ENCODE data around the gene FRMD5. TPM values are rescaled to one million over a fixed set of nuclear protein-coding genes. Genes with fewer than 3 reads are reported as not detected.

The FRMD5 gene
- total RNA-seq, 1 donor from 2014 or later, result 0.54 TPM

DNA sequence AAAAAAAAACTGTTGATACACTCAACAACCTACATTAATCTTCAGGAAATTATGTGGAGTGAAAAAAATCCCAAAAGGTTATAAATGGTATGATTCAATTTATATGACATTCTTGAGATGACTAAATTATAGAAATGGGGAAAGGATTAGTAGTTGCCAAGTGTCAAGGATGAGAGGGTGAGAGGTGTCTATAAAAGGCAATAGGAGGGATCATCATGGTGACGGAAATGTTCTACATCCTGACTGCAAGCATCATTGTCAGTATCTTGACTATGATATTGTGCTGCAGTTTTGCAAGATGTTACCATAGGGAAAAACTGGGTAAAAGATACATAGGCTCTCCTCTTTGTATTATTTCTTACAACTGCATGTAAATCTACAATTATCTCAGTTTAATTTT, 125.6 kb downstream of the FRMD5 start:
- Mint-ChIP-seq H3K27me3 (ENCODE audit: unreplicated experiment) (peaks cover 2% of the 10 kb centered on the region), H3K4me3 (ENCODE audit: unreplicated experiment) (no peak overlapping the region), H3K27ac (ENCODE audit: unreplicated experiment) (no peak overlapping the region), H3K36me3 (ENCODE audit: low read depth, unreplicated experiment) (no peaks in the 10 kb centered on the region), H3K9me3 (ENCODE audit: unreplicated experiment) (no peaks in the 10 kb centered on the region), H3K4me1 (ENCODE audit: unreplicated experiment) (no peaks in the 10 kb centered on the region)
- TF ChIP-seq, protein P1, sequence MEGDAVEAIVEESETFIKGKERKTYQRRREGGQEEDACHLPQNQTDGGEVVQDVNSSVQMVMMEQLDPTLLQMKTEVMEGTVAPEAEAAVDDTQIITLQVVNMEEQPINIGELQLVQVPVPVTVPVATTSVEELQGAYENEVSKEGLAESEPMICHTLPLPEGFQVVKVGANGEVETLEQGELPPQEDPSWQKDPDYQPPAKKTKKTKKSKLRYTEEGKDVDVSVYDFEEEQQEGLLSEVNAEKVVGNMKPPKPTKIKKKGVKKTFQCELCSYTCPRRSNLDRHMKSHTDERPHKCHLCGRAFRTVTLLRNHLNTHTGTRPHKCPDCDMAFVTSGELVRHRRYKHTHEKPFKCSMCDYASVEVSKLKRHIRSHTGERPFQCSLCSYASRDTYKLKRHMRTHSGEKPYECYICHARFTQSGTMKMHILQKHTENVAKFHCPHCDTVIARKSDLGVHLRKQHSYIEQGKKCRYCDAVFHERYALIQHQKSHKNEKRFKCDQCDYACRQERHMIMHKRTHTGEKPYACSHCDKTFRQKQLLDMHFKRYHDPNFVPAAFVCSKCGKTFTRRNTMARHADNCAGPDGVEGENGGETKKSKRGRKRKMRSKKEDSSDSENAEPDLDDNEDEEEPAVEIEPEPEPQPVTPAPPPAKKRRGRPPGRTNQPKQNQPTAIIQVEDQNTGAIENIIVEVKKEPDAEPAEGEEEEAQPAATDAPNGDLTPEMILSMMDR (IDR thresholded peaks at IDR 0.05; ENCODE audit: unreplicated experiment), result no peak
- no peak for DNase-seq (ENCODE audit: low spot score)

DNA sequence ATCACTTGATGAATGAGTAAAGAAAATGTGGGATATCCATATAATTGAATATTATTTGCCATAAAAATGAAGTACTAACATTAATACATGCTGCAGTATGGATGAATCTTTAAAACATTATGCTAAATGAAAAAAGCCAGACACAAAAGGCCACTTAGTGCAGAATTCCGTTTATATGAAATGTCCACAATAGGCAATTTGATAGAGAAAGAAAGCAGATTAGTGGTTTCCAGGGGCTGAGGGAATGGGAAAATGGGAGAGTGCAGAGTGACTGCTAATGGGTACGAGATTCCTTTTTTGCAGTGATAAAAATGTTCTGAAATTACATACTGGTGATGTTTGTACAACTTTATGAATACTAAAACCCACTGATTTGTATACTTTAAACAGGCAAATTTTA, 126.7 kb downstream of the FRMD5 start:
- no peak overlapping the region for H3K27ac Mint-ChIP-seq (ENCODE audit: unreplicated experiment)

DNA sequence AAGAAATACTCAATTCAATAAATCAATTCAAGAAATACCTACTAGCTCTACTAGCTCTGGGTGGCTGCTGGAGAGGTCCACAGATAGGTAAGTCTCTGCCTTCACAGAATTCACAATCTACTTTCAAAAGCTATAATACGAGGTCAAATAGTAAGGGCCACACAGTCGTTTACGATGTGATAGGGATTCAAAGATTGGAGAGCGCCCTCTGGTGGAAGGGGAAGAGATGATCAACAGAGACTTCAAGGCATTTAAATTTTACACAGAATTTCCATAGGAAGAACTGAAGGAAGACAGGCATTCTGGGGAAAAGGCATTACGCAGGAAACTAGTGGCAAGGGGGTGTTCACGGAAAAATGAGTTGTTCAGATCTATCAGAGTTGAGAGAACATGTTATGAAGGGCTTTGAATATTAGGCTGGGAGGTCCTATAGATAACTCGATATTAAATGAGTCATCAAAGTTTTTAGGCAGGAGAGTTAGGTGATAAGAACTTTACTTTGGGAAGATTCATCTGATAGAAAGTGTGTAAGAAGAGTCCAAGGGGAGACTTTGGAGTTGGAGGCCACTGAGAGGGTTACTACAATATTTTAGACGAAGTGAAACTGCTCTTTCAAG, 128.8 kb downstream of the FRMD5 start:
- Mint-ChIP-seq H3K27ac (ENCODE audit: unreplicated experiment) (no peak overlapping the region), H3K36me3 (ENCODE audit: low read depth, unreplicated experiment) (no peaks in the 10 kb centered on the region), H3K27me3 (ENCODE audit: unreplicated experiment) (peaks cover 2% of the 10 kb centered on the region), H3K9me3 (ENCODE audit: unreplicated experiment) (no peaks in the 10 kb centered on the region), H3K4me1 (ENCODE audit: unreplicated experiment) (no peaks in the 10 kb centered on the region), H3K4me3 (ENCODE audit: unreplicated experiment) (no peak overlapping the region)
- TF ChIP-seq, protein P1 (IDR thresholded peaks at IDR 0.05; ENCODE audit: unreplicated experiment), result peak; percentile 95
- DNase-seq (ENCODE audit: low spot score), result peak; percentile 68

More for the DNA sequence above, 126.7 kb downstream of the FRMD5 start:
- Mint-ChIP-seq H3K4me3 (ENCODE audit: unreplicated experiment) (no peak overlapping the region), H3K4me1 (ENCODE audit: unreplicated experiment) (no peaks in the 10 kb centered on the region), H3K27me3 (ENCODE audit: unreplicated experiment) (peaks cover 2% of the 10 kb centered on the region), H3K9me3 (ENCODE audit: unreplicated experiment) (no peaks in the 10 kb centered on the region), H3K36me3 (ENCODE audit: low read depth, unreplicated experiment) (no peaks in the 10 kb centered on the region)
- TF ChIP-seq, protein P1 (IDR thresholded peaks at IDR 0.05; ENCODE audit: unreplicated experiment), result no peak
- DNase-seq (ENCODE audit: low spot score), result no peak

DNA sequence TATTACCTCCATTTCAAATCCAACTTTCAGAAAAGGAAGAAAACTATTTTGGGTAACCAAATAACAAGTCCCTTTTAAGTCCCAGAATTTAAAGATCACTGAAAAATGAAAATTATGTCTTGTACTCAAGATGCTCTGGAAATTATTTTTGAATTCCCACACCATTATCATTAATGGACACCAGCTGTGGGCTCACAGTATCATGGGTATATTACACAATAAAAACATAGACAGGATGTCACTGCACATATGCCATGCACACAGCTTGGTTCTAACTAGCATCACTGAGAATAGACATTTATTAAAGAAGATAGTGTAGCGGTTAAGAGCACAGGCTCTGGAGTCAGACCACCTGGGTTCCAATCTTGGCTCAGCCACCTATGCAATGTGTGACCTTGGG, 130.4 kb downstream of the FRMD5 start:
- TF ChIP-seq, protein P1 (IDR thresholded peaks at IDR 0.05; ENCODE audit: unreplicated experiment), result no peak
- DNase-seq (ENCODE audit: low spot score), result no peak
- H3K27me3 Mint-ChIP-seq (ENCODE audit: unreplicated experiment), result peaks cover 2% of the 10 kb centered on the region
- H3K9me3 Mint-ChIP-seq (ENCODE audit: unreplicated experiment), result no peaks in the 10 kb centered on the region
- H3K36me3 Mint-ChIP-seq (ENCODE audit: low read depth, unreplicated experiment), result no peaks in the 10 kb centered on the region
- no peak overlapping the region for H3K27ac Mint-ChIP-seq (ENCODE audit: unreplicated experiment)
- no peak overlapping the region for H3K4me3 Mint-ChIP-seq (ENCODE audit: unreplicated experiment)
- no peaks in the 10 kb centered on the region for H3K4me1 Mint-ChIP-seq (ENCODE audit: unreplicated experiment)

DNA sequence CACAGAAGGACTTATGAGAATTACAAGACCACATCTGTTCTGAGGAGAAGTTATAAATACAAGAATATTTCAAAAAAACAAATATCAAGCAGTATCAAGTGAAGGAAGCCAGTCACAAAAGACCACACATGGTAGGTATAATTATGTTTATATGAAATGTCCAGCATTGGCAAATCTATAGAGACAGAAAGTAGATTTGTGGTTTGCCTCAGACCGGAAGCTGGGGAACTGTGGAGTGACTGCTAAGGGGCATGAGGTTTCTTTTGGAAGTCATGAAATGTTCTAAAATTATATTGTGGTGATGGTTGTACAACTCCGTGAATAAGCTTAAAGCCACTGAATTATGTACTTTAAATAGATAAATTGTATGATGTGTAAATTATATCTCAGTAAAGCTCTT, 136.9 kb downstream of the FRMD5 start:
- Mint-ChIP-seq H3K4me1 (ENCODE audit: unreplicated experiment) (no peaks in the 10 kb centered on the region), H3K9me3 (ENCODE audit: unreplicated experiment) (no peaks in the 10 kb centered on the region)

More for the DNA sequence above, 136.9 kb downstream of the FRMD5 start:
- Mint-ChIP-seq H3K4me3 (ENCODE audit: unreplicated experiment) (no peak overlapping the region), H3K36me3 (ENCODE audit: low read depth, unreplicated experiment) (no peaks in the 10 kb centered on the region), H3K27ac (ENCODE audit: unreplicated experiment) (no peak overlapping the region), H3K27me3 (ENCODE audit: unreplicated experiment) (no peaks in the 10 kb centered on the region)
- TF ChIP-seq, protein P1 (IDR thresholded peaks at IDR 0.05; ENCODE audit: unreplicated experiment), result no peak
- no peak for DNase-seq (ENCODE audit: low spot score)
